CD14-positive monocyte (primary cell): ENCODE data around the gene KCNQ1. TPM values are rescaled to one million over a fixed set of nuclear protein-coding genes. Genes with fewer than 3 reads are reported as not detected.

Source experiments
- DNase-seq, 3 donors: peaks; one replicate each; pipeline ENCODE4 v3.0.0-alpha.2; 2011 to 2022
- H2AFZ ChIP-seq: 2 replicates; pipeline ENCODE4 v1.6.0; 2012; ENCODE audit warnings: mild to moderate bottlenecking, low read depth, low read length, inconsistent platforms; ENCODE audit not compliant: insufficient read depth, poor library complexity, severe bottlenecking
- H3K27ac ChIP-seq, 2 donors: 1 replicate in 1 of 2; 2 replicates in 1 of 2; pipeline ENCODE4 v1.5.1; 2012 to 2013; ENCODE audit warnings: low read length in 2 of 2, control low read depth in 1 of 2, inconsistent platforms in 1 of 2, low read depth in 1 of 2, mild to moderate bottlenecking in 1 of 2
- H3K27me3 ChIP-seq, 2 donors: one replicate each; pipeline versions ENCODE4 v1.6.0 to v1.6.1; 2011 to 2013; ENCODE audit warnings: low read length in 2 of 2; ENCODE audit not compliant: control insufficient read depth in 2 of 2, insufficient read depth in 2 of 2
- H3K36me3 ChIP-seq, 2 donors: replicated peaks in 1 of 2; 1 replicate in 1 of 2; 2 replicates in 1 of 2; pipeline versions ENCODE4 v1.5.1 to v1.6.1; 2012 to 2013; ENCODE audit warnings: low read length in 2 of 2, control low read depth in 1 of 2, inconsistent platforms in 1 of 2, mild to moderate bottlenecking in 1 of 2; ENCODE audit not compliant: insufficient read depth in 2 of 2, control insufficient read depth in 1 of 2
- H3K4me1 ChIP-seq, 2 donors: 1 replicate in 1 of 2; 2 replicates in 1 of 2; pipeline versions ENCODE4 v1.5.1 to v1.6.1; 2012 to 2013; ENCODE audit warnings: low read length in 2 of 2, control low read depth in 1 of 2, inconsistent platforms in 1 of 2, mild to moderate bottlenecking in 1 of 2, moderate library complexity in 1 of 2; ENCODE audit not compliant: insufficient read depth in 2 of 2, control insufficient read depth in 1 of 2
- H3K4me2 ChIP-seq: replicated peaks from 2 replicates; pipeline ENCODE3; 2012; ENCODE audit warnings: low read length, moderate library complexity, mild to moderate bottlenecking; ENCODE audit not compliant: poor library complexity, severe bottlenecking; ENCODE audit errors: extremely low read depth
- H3K4me3 ChIP-seq, 3 experiments: fragments of 200-600 bp in 1 of 3; sonication (generic) in 1 of 3; replicated peaks in 1 of 3; 1 replicate in 2 of 3; 2 replicates in 1 of 3; pipeline ENCODE4 v1.5.1; 2011 to 2013; ENCODE audit warnings: low read length in 3 of 3, mild to moderate bottlenecking in 3 of 3, control low read depth in 2 of 3, low read depth in 2 of 3, inconsistent platforms in 1 of 3, moderate library complexity in 1 of 3
- H3K79me2 ChIP-seq: 2 replicates; pipeline ENCODE4 v1.6.0; 2012; ENCODE audit warnings: mild to moderate bottlenecking, control low read depth, inconsistent platforms, low read length, moderate library complexity; ENCODE audit not compliant: insufficient read depth
- H3K9ac ChIP-seq: 2 replicates; pipeline ENCODE4 v1.6.0; 2017; ENCODE audit warnings: low read length, mild to moderate bottlenecking; ENCODE audit not compliant: insufficient read depth, poor library complexity, severe bottlenecking
- H3K9me3 ChIP-seq, 2 donors: replicated peaks in 1 of 2; 1 replicate in 1 of 2; 2 replicates in 1 of 2; pipeline versions ENCODE4 v1.5.1 to v1.6.1; 2012 to 2013; ENCODE audit warnings: low read length in 2 of 2, control low read depth in 1 of 2; ENCODE audit not compliant: control insufficient read depth in 1 of 2, insufficient read depth in 1 of 2
- H4K20me1 ChIP-seq: 2 replicates; pipeline ENCODE4 v1.6.0; 2012; ENCODE audit warnings: mild to moderate bottlenecking, low read length, control low read depth, moderate library complexity; ENCODE audit not compliant: insufficient read depth
- H3K27ac Mint-ChIP-seq, 7 donors: one replicate each; pipeline ENCODE4 v1.8.0; 2020; ENCODE audit warnings: mild to moderate bottlenecking in 7 of 7, mixed read lengths in 7 of 7, moderate library complexity in 6 of 7, inconsistent platforms in 2 of 7
- H3K27me3 Mint-ChIP-seq, 3 donors: one replicate each; pipeline ENCODE4 v1.8.0; 2021 to 2022; ENCODE audit warnings: low read depth in 3 of 3, mild to moderate bottlenecking in 3 of 3, mixed read lengths in 3 of 3, moderate library complexity in 3 of 3, inconsistent platforms in 1 of 3
- H3K36me3 Mint-ChIP-seq, 2 donors: one replicate each; pipeline ENCODE4 v1.8.0; 2020; ENCODE audit warnings: mixed read lengths in 2 of 2, inconsistent platforms in 1 of 2, mild to moderate bottlenecking in 1 of 2
- H3K4me1 Mint-ChIP-seq: one replicate; pipeline ENCODE4 v1.8.0; 2020; ENCODE audit warnings: mild to moderate bottlenecking, mixed read lengths
- H3K4me3 Mint-ChIP-seq, 2 donors: one replicate each; pipeline ENCODE4 v1.8.0; 2020; ENCODE audit warnings: mild to moderate bottlenecking in 2 of 2, mixed read lengths in 2 of 2, moderate library complexity in 1 of 2
- H3K9me3 Mint-ChIP-seq, 7 donors: one replicate each; pipeline ENCODE4 v1.8.0; 2020 to 2022; ENCODE audit warnings: mixed read lengths in 7 of 7, mild to moderate bottlenecking in 6 of 7, moderate library complexity in 6 of 7, inconsistent platforms in 2 of 7
- CTCF ChIP-seq: fragments of 200-600 bp; IDR thresholded peaks from one replicate; pipeline ENCODE4 v1.8.0; 2022; ENCODE audit warnings: antibody characterized with exemption, mild to moderate bottlenecking
- WGBS: methylation state at CpG from one replicate; pipeline ENCODE4 v1.1.5; 2013; ENCODE audit warnings: missing lambda C conversion rate; ENCODE audit not compliant: insufficient coverage; 5-methylcytosine and 5-hydroxymethylcytosine counted together
- intact Hi-C, 2 donors: fragments of 100-400 bp; cut with micrococcal nuclease; formaldehyde crosslinking; loops; one replicate each; pipeline versions ENCODE4 v1.15.0 to v1.15.1; 2023
- polyA plus RNA-seq, 3 donors: library from polyadenylated mRNA; depleted of rRNA in 1 of 3; unstranded in 2 of 3; stranded (reverse) in 1 of 3; fragments of 300-500 nt in 2 of 3; fragments of >200 nt in 1 of 3; fragmentation: Illumina TruSeq in 2 of 3; gene quantifications; 1 replicate in 2 of 3; 2 replicates in 1 of 3; pipeline ENCODE4 v1.2.3, GENCODE V29; 2012 to 2021

KCNQ1 gene
- polyA plus RNA-seq, 3 donors: 14.9 to 31.8 (median 21.6) TPM

GRCh38 chr11:2762451-2762850 lies 317.6 kb downstream of the KCNQ1 start:
- Histone ChIP-seq H2AFZ (no peak overlapping the region), H3K27me3 (no peaks in the 10 kb centered on the region), H3K4me3 (no peak overlapping the region), H3K9ac (no peak overlapping the region), H3K9me3 (no peaks in the 10 kb centered on the region), H3K27ac (no peak overlapping the region), H3K79me2 (no peaks in the 10 kb centered on the region), H3K4me1 (no peaks in the 10 kb centered on the region), H3K4me2 (no peak overlapping the region), H4K20me1 (peaks cover 42% of the 10 kb centered on the region), H3K36me3 (no peaks in the 10 kb centered on the region)
- H3K27ac Mint-ChIP-seq: no peak overlapping the region
- peaks cover 1 to 3% (median 2%) of the 10 kb centered on the region in 3 donors for H3K27me3 Mint-ChIP-seq
- H3K36me3 Mint-ChIP-seq: peaks cover 8 to 17% of the 10 kb centered on the region in 2 donors
- WGBS: 97% methylated on average over 11 of the region's 17 CpGs
- peaks cover 6% of the 10 kb centered on the region for H3K4me1 Mint-ChIP-seq
- DNase-seq: no peak
- H3K4me3 Mint-ChIP-seq: no peak overlapping the region
- intact Hi-C loops: no loop called here
- peaks cover 3 to 8% (median 5%) of the 10 kb centered on the region in 7 donors for H3K9me3 Mint-ChIP-seq
- no peak for TF ChIP-seq CTCF

GRCh38 chr11:2763984-2764383 lies 319.2 kb downstream of the KCNQ1 start:
- no peak overlapping the region for H3K4me3 ChIP-seq
- intact Hi-C loops: no loop called here
- peaks cover 1 to 4% (median 2%) of the 10 kb centered on the region in 3 donors for H3K27me3 Mint-ChIP-seq
- TF ChIP-seq CTCF: no peak
- peaks cover 2 to 7% (median 5%) of the 10 kb centered on the region in 7 donors for H3K9me3 Mint-ChIP-seq
- peaks cover 5 to 7% of the 10 kb centered on the region in 2 donors for H3K36me3 ChIP-seq
- no peak for DNase-seq
- no peak overlapping the region for H2AFZ ChIP-seq
- peaks cover 14 to 22% of the 10 kb centered on the region in 2 donors for H3K36me3 Mint-ChIP-seq
- 88% methylated on average over 1 of the region's 4 CpGs for WGBS
- no peaks in the 10 kb centered on the region for H3K79me2 ChIP-seq
- no peak overlapping the region for H3K9ac ChIP-seq
- H3K4me1 ChIP-seq: no peaks in the 10 kb centered on the region
- H3K27ac ChIP-seq: no peak overlapping the region
- H3K4me1 Mint-ChIP-seq: peaks cover 3% of the 10 kb centered on the region
- peaks cover 45% of the 10 kb centered on the region for H4K20me1 ChIP-seq
- H3K27me3 ChIP-seq: no peaks in the 10 kb centered on the region
- peak overlapping the region in 1 of 7 donors; percentile 28 for H3K27ac Mint-ChIP-seq
- no peak overlapping the region for H3K4me3 Mint-ChIP-seq
- no peaks in the 10 kb centered on the region for H3K9me3 ChIP-seq
- no peak overlapping the region for H3K4me2 ChIP-seq
